GM21367 (cell line): ENCODE data around the gene CNFN.

Experiments
- ATAC-seq: cut with Tn5 transposase; IDR thresholded peaks from one replicate; pipeline ENCODE4 v1.9.1; 2021; ENCODE audit not compliant: unreplicated experiment

The CNFN gene

GRCh38 chr19:42410371-42410770 lies 20.3 kb upstream of the CNFN start:
- ATAC-seq, result no peak

DNA sequence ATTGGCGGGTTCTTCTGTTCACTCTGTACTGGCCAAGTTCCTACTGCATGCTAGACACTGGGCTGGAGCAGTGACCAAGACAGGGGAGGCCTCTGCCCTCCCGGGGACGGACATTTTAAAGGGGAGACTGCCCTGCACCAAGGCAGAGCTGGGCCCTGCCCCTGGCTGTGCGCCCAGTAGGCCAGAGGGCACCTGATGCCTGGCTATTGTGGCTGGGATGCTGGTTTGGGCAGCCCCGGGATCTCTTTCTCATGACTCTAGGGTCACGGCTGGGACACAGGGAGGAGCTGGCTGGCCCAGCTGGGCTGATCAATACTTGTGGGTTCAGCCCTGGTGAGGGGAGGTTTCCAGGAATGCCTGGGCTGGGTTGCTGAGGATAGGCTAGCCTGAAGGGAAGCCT lies 19.4 kb upstream of the CNFN start:
- no peak for ATAC-seq

- ATAC-seq, result no peak
Observed at GRCh38 chr19:42407816-42408175, 17.7 kb upstream of the CNFN start.

DNA sequence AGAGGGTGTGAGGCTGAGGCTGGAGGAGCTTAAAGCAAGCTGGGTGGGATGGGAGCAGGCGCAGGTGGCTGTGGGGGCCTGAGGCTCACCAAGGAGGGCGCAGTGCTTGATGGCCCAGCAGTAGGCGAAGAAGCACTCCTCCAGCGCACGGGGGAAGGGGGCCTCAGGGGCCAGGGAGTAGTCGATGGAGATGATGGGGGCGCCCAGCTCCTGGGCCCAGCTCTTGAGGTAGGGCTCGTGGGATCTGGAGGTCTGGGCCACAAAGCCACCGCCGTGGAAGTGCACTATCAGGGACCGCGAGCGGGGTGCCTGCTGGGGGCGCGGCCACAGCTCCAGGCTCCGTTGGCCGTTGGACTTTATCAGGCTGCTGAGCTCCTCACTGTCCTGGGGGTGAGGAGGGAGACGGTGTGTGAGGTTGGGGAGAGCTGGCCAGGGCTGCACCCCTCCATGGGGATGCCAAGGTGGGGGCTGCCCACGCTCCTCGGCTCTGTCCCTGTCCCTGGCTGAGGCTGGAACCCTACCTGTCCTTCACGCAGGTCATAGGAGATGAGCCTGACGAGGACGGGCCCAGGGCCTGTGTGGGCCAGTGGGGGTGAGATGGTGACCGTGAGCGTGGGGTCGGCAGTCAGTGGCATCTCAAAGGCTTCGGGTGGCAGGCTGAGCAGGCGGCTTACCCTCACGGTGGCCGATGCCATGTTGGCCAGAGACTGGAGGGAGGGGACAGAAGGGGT lies 17.2 kb upstream of the CNFN start:
- ATAC-seq, result no peak

DNA sequence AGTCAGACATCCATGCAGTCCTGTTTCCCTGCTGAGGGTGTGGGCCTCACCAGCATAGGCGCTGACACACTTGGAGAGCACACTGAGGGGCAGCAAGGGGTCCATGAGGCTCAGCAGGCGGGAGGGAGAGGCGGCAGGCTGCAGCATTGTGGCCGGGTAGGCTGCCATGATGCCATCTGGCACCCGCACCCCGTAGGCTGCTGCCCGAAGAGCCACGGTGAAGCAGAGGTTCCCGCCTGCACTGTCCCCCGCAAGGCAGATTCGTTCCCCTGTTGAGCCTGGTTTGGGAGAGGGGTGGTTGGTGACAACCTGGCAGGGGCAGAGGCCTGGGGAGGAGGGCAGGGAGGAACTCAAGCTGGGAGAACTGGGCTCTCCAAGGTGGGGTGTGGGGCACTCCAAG lies 16.0 kb upstream of the CNFN start:
- ATAC-seq, result no peak

DNA sequence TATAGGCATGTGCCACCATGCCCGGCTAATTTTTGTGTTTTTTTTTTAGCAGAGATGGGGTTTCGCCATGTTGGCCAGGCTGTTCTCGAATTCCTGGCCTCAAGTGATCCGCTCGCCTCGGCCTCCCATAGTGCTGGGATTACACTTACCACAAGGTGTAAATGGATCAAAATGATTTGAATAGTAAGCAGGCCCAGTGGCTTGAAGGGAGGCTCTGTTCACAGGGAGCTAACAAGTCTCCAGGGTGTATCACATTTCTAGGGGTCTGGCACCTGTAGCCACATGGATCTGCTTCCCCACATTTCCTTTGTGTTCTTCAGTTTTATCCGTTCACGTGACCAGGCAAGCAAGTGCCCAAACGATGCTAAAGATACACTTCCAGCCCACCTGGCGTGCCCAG lies 13.5 kb upstream of the CNFN start:
- no peak for ATAC-seq

- no peak for ATAC-seq
Observed at GRCh38 chr19:42402376-42403116, 12.4 kb upstream of the CNFN start.

DNA sequence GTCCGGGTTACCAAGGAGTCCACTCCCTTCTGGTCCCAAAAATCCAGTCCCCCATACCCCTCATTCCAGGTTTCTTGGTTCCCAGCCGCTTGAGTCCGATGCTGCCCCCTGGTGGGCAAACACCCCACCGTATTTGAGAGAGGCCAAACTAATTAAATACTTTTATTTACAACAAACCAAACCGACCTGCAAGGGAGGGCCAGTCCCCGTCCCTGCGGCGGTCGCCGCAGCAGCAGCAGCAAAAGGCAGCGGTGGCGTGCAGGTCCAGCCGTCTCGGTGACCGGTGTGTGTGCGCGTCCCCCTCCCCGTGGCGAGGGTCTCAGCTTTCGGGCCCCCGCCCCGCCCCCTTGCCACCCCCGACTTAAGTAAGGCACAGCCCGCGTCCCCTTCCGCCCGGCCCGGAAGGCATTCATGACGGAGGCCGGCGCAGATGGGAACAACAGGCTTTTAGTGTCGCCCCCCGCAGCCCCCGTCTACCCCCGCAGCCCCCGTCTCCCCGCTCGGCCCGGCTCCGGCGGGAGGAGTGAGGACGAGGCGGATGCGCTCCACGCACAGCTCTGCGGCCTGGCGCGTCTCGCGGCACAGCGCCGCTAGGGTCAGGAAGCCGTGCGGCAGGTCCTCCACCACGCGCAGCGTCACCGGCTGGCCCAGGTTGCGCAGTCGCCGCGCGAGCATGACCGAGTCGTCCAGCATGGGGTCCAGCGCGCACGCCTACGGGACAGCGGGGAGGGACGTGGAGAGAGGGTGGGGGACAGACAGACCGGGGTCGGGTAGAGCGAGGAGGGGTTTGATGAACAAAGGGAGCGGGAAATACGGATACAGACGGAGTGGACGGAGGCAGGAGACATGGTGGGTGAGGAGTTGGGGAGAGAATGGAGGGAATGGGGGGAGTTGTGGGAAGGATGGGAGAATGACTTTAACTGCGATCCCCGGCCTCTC lies 11.5 kb upstream of the CNFN start:
- no peak for ATAC-seq

DNA sequence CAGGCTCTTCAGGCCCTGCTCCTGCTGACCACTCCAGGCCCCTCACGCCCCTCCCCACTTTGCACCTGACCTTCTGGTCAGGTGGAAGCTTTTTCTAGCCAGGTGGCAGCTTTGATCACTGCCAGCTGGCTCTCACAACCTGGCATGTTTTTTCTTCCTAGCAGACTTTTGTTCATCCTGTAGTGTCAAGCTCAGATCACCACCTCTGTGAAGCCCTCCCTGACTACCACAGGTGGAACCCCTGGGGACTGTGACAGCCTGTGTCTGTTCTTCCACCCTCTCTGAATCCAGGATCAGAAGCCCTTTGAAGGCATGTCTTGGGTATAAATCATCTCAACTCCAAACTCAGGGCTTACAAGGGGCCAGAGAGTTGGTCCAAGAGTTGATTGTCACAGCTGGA lies 10.3 kb upstream of the CNFN start:
- ATAC-seq, result no peak

DNA sequence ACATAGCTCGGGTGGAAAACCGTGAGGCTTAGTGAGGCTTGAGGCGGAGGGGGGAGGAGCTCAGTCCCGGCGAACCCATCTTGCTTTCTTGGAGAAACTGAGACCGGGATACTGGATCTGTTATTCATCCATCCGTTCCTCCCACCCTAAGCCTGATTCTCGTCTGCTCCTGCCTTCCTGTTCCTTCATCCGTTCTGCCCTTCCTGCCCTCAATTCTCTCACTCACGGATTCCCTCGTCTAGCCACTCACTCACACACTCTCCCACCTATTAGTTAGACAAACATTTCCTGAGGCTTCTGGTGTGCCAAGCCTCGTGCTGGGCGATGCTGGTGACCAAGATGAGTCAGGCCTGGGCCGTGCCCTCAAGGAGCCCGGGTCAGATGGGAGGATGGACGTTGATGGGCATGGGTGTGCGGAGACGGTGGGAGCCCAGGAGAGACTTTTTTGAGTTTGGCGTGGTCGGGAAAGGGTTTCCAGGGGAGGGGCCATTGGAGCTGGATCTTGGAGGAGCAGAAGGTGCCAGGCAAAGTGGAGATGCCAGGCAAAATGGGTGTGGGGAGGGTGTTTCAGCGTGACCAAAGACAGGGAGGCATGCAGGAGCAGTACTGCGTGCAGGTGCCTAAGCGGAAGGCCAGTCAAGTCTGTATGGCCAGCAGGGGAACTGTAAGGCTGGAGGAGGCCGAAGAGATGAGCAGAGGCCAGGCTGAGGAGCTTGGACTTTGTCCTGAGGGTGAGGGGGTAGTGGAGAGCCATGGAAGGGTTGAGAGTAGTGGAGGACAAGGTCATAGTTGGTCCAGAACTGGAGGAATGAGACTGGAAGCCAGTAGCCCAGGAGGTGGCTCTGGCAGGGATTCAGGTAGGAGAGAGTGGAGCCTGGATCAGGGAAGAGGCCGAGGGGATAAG lies 7.4 kb upstream of the CNFN start:
- ATAC-seq, result no peak

GRCh38 chr19:42396381-42397262 lies 6.5 kb upstream of the CNFN start:
- ATAC-seq, result peak; percentile 88

- no peak for ATAC-seq
Observed at GRCh38 chr19:42394751-42395150, 4.7 kb upstream of the CNFN start.

DNA sequence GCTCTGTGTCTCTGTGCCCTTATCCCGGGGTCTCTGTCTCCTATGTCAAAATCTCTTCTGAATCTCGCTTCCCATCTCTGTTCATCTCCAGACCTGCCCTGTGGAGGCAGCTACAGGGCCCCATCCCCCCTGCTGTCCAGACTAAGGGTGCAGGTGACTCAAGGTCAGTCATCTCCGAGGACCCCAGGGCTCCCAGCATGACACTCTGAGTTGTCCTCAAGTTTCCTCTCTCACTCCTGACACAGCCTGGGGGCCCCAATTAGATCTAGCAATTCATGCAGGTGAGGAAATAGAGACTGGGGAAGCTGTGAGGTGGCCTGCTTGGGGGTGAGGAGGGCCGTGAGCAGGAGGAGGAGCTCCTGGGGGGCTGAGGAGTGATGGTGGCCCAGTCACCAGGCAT lies 2.1 kb upstream of the CNFN start:
- no peak for ATAC-seq

DNA sequence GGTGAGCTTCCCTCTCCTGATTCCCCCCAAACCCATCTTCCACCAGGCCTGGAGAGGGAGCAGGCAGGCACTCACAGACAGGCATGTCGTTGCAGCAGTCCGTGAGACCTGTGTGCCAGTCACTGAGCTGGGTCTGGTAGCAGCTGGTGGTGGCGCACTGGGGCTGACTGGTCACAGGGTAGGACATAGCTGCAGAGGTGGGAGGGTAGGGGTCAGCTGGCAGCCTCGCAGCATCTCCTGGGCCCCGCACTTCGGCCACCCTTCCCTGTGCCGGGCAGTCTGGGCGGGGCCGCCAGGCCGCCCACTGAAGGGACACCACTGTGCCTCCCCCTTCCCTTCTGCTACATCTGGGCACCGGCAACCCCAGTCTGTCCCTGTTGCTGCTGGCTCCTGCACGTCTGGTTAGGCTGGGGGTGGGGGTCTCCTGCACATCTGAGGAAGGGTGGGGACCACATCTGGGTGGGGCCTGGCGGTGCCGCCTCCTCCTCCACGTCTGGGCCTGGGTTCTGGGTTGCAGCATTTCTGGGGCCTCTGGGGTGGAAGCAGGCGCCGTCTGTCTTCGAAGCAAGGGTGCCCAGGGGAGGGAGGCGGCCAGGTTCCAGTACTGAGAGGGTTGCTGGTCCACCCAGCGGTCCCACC lies 1.1 kb downstream of the CNFN start:
- ATAC-seq, result no peak

GRCh38 chr19:42386974-42387707 lies 3.0 kb downstream of the CNFN start:
- no peak for ATAC-seq

- ATAC-seq, result no peak
Observed at GRCh38 chr19:42380155-42380554, 9.9 kb downstream of the CNFN start.

DNA sequence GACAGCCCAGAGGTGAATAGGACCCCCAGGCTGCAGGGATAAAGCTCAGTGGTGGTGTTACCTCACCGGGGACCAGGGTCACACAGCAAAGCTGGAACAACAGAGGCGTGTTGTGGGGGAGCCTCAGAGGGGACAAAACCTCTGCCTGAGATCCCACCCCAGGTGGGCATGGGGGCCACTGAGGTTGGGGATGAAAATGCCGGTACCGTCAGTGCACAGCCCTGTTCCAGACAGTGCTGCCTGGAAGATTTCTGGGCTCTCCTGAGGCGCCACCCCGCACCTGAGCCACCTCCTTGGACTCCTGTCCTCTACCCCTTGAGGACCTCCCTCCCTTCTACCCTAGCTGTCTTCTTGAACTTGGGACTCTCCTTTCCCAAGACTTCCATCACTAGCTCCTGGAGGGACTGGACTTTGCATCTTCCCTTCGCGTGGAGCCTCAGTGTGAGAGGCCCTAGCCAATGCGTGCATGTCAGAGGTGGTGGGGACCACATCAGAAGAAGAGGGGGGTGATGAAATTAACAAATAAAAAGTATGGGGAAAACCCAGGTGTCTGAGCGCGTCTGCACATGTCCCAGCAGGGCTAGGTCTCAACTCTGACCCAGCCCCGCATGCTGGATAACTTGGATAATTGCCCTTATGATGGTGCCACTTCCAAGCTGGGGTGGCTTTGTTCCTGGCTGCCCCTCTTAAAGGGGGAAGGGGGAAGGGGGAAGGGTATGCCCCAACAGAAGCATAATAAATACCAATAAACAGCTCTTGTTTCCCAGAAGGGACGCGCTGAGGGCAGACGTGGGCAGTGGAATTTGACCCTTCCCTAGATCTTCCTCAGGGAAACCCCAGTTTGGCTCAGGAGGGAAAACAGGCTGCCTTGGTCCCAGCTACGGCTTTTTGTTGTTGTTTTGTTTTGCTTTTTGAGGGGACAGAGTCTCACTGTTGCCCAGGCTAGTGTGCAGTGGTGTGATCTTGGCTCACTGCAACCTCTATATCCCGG lies 11.6 kb downstream of the CNFN start:
- ATAC-seq, result no peak
